IMR-90 (cell line): ENCODE measurements around the gene TMBIM6.

Experiments used
- BHLHE40 ChIP-seq: fragments of 150-350 bp; IDR thresholded peaks from 2 replicates; pipeline ENCODE4 v1.6.1; 2016; ENCODE audit warnings: mild to moderate bottlenecking, low read depth, low read length
- CHD1 ChIP-seq: IDR thresholded peaks from 2 replicates; pipeline ENCODE4 v1.6.1; 2012; ENCODE audit warnings: low read depth, low read length, improper control_type of control experiment
- CTCF ChIP-seq: conservative IDR thresholded peaks from 2 replicates; pipeline ENCODE4 v1.5.1; 2012; ENCODE audit warnings: mild to moderate bottlenecking, low read depth, low read length, improper control_type of control experiment
- FOS ChIP-seq: fragments of 150-350 bp; IDR thresholded peaks from 2 replicates; pipeline ENCODE4 v1.6.1; 2016; ENCODE audit warnings: low read depth, low read length
- MAZ ChIP-seq: IDR thresholded peaks from 2 replicates; pipeline ENCODE4 v1.6.1; 2012; ENCODE audit warnings: low read depth, mild to moderate bottlenecking, low read length, improper control_type of control experiment, moderate library complexity, borderline replicate concordance
- MXI1 ChIP-seq: IDR thresholded peaks from 2 replicates; pipeline ENCODE4 v1.6.1; 2012; ENCODE audit warnings: low read depth, mild to moderate bottlenecking, low read length, moderate library complexity, borderline replicate concordance
- POLR2A ChIP-seq: IDR thresholded peaks from 2 replicates; pipeline ENCODE4 v1.6.1; 2012; ENCODE audit warnings: mild to moderate bottlenecking, low read depth, low read length
- RAD21 ChIP-seq: IDR thresholded peaks from 2 replicates; pipeline ENCODE4 v1.6.1; 2012; ENCODE audit warnings: low read length, improper control_type of control experiment
- RCOR1 ChIP-seq: IDR thresholded peaks from 2 replicates; pipeline ENCODE4 v1.6.1; 2012; ENCODE audit warnings: mild to moderate bottlenecking, low read length, improper control_type of control experiment; ENCODE audit not compliant: insufficient replicate concordance
- TF ChIP-seq, protein P1 (sequence below): fragments of 150-350 bp; IDR thresholded peaks from 2 replicates; pipeline ENCODE4 v1.6.1; 2017; ENCODE audit warnings: mild to moderate bottlenecking, antibody characterized with exemption, low read length, low read depth

DNA sequence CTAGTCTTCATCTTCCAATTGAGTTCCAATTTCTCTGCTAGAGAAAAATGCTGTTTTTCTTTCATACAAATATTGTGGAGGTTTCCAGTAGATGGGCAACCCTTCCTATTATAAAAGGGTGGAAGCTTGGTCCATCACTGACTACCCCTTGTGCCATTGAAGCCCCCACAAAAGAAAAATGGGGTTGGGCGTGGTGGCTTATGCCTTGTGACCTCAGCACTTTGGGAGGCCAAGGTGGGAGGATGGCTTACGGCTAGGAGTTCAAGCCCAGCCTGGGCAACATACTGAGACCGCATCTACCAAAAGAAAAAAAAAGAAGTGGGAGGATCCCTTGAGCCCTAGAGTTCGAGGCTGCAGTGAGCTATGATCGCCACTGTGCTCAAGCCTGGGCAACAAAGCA is 64.1 kb downstream of the TMBIM6 start:
- TF ChIP-seq CTCF (no peak), POLR2A (no peak), RAD21 (no peak), RCOR1 (no peak), MXI1 (no peak), BHLHE40 (no peak), FOS (no peak), MAZ (no peak), CHD1 (no peak)
- TF ChIP-seq, protein P1, sequence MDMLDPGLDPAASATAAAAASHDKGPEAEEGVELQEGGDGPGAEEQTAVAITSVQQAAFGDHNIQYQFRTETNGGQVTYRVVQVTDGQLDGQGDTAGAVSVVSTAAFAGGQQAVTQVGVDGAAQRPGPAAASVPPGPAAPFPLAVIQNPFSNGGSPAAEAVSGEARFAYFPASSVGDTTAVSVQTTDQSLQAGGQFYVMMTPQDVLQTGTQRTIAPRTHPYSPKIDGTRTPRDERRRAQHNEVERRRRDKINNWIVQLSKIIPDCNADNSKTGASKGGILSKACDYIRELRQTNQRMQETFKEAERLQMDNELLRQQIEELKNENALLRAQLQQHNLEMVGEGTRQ: no peak
